Neuronal stem cell (in vitro differentiated cells): ENCODE measurements around the gene KCNK5.

ENCODE experiments used
- DNase-seq: peaks from one replicate; pipeline ENCODE4 v3.0.0-alpha.2; 2013; ENCODE audit warnings: low spot score
- H2AFZ ChIP-seq: one replicate; pipeline ENCODE4 v1.6.1; 2013; ENCODE audit warnings: mild to moderate bottlenecking, low read length, inconsistent platforms
- H2AK5ac ChIP-seq: 2 replicates; pipeline ENCODE4 v1.6.1; 2013; ENCODE audit warnings: low read depth, mild to moderate bottlenecking, inconsistent platforms, low read length, moderate library complexity, mixed read lengths
- H2BK120ac ChIP-seq: 2 replicates; pipeline ENCODE4 v1.6.1; 2013; ENCODE audit warnings: low read depth, mild to moderate bottlenecking, inconsistent platforms, low read length, moderate library complexity, mixed read lengths
- H2BK12ac ChIP-seq: one replicate; pipeline ENCODE4 v1.6.1; 2013; ENCODE audit warnings: low read length, inconsistent platforms
- H2BK15ac ChIP-seq: 2 replicates; pipeline ENCODE4 v1.6.1; 2013; ENCODE audit warnings: mild to moderate bottlenecking, low read length, inconsistent platforms, mixed read lengths
- H2BK5ac ChIP-seq: one replicate; pipeline ENCODE4 v1.6.1; 2013; ENCODE audit warnings: inconsistent platforms, mild to moderate bottlenecking, low read length, moderate library complexity
- H3K14ac ChIP-seq: one replicate; pipeline ENCODE4 v1.6.1; 2013; ENCODE audit warnings: low read length, inconsistent platforms
- H3K18ac ChIP-seq: 2 replicates; pipeline ENCODE4 v1.6.1; 2013; ENCODE audit warnings: low read length, inconsistent platforms
- H3K23ac ChIP-seq: 2 replicates; pipeline ENCODE4 v1.6.1; 2013; ENCODE audit warnings: low read depth, mild to moderate bottlenecking, mixed read lengths, low read length, inconsistent platforms; ENCODE audit not compliant: poor library complexity
- H3K27ac ChIP-seq: replicated peaks from 3 replicates; pipeline ENCODE4 v1.5.1; 2013; ENCODE audit warnings: low read length, inconsistent platforms
- H3K27me3 ChIP-seq, 3 experiments: 2 replicates each; pipeline ENCODE4 v1.6.1; 2013; ENCODE audit warnings: low read length in 3 of 3, mild to moderate bottlenecking in 2 of 3, inconsistent platforms in 1 of 3, low read depth in 1 of 3, mixed read lengths in 1 of 3, moderate library complexity in 1 of 3; ENCODE audit not compliant: control insufficient read depth in 3 of 3, insufficient read depth in 3 of 3
- H3K36me3 ChIP-seq, 2 donors: replicated peaks in 1 of 2; 2 replicates each; pipeline ENCODE4 v1.6.1; 2013; ENCODE audit warnings: low read length in 2 of 2; ENCODE audit not compliant: control insufficient read depth in 2 of 2, insufficient read depth in 2 of 2
- H3K4ac ChIP-seq: 2 replicates; pipeline ENCODE4 v1.6.1; 2013; ENCODE audit warnings: inconsistent platforms, mild to moderate bottlenecking, low read length, moderate library complexity
- H3K4me1 ChIP-seq, 2 donors: 1 replicate in 1 of 2; 2 replicates in 1 of 2; pipeline ENCODE4 v1.6.1; 2013; ENCODE audit warnings: low read length in 2 of 2, low read depth in 1 of 2; ENCODE audit not compliant: control insufficient read depth in 2 of 2, insufficient read depth in 1 of 2
- H3K4me2 ChIP-seq: one replicate; pipeline ENCODE4 v1.6.1; 2013; ENCODE audit warnings: mild to moderate bottlenecking, low read length, inconsistent platforms; ENCODE audit not compliant: insufficient read depth, poor library complexity, severe bottlenecking
- H3K4me3 ChIP-seq, 2 donors: 2 replicates each; pipeline ENCODE4 v1.5.1; 2013; ENCODE audit warnings: low read length in 2 of 2, mild to moderate bottlenecking in 2 of 2, inconsistent platforms in 1 of 2, moderate library complexity in 1 of 2
- H3K79me1 ChIP-seq: one replicate; pipeline ENCODE4 v1.6.1; 2013; ENCODE audit warnings: low read depth, mild to moderate bottlenecking, inconsistent platforms, low read length, moderate library complexity
- H3K9ac ChIP-seq: one replicate; pipeline ENCODE4 v1.6.1; 2013; ENCODE audit warnings: mild to moderate bottlenecking, low read depth, low read length, inconsistent platforms; ENCODE audit not compliant: poor library complexity
- H3K9me3 ChIP-seq, 2 donors: replicated peaks in 1 of 2; 2 replicates each; pipeline versions ENCODE3 to v1.6.1; 2013; ENCODE audit warnings: low read length in 2 of 2, mild to moderate bottlenecking in 2 of 2, inconsistent platforms in 1 of 2, low read depth in 1 of 2, mixed read lengths in 1 of 2, moderate library complexity in 1 of 2; ENCODE audit not compliant: control insufficient read depth in 2 of 2, insufficient read depth in 1 of 2
- H4K8ac ChIP-seq: one replicate; pipeline ENCODE4 v1.6.1; 2013; ENCODE audit warnings: low read depth, mild to moderate bottlenecking, inconsistent platforms, low read length, moderate library complexity
- H4K91ac ChIP-seq: one replicate; pipeline ENCODE4 v1.6.1; 2013; ENCODE audit warnings: low read length, low read depth, mild to moderate bottlenecking, inconsistent platforms; ENCODE audit not compliant: poor library complexity
- WGBS, 2 donors: extraction: QIAGEN DNeasy Blood & Tissue Kit; methylation state at CpG; one replicate each; pipeline ENCODE4 v1.1.7; 2013; ENCODE audit warnings: missing lambda C conversion rate in 2 of 2, mixed read lengths in 1 of 2; ENCODE audit not compliant: insufficient read length in 2 of 2, insufficient replicate concordance in 1 of 2; ENCODE audit errors: extremely low coverage in 2 of 2; 5-methylcytosine and 5-hydroxymethylcytosine counted together

The KCNK5 gene

GRCh38 chr6:39213195-39213920, 15.9 kb downstream of the KCNK5 start:
- Histone ChIP-seq H2BK15ac (no peak overlapping the region), H3K27me3 (no peaks in the 10 kb centered on the region), H3K4me2 (no peak overlapping the region), H3K4me1 (peaks cover 3 to 15% of the 10 kb centered on the region in 2 donors), H4K8ac (no peak overlapping the region), H3K18ac (no peak overlapping the region), H3K36me3 (no peaks in the 10 kb centered on the region), H3K9ac (no peak overlapping the region), H3K27ac (no peak overlapping the region), H2BK120ac (no peak overlapping the region), H2AK5ac (no peak overlapping the region), H3K4me3 (no peak overlapping the region), H4K91ac (no peak overlapping the region), H2AFZ (no peak overlapping the region), H3K14ac (no peak overlapping the region), H3K4ac (no peak overlapping the region), H3K9me3 (no peaks in the 10 kb centered on the region), H3K79me1 (peaks cover 7% of the 10 kb centered on the region), H2BK5ac (no peak overlapping the region), H2BK12ac (no peak overlapping the region), H3K23ac (no peak overlapping the region)
- WGBS, 2 donors: no CpG with 5 or more reads among the region's 8 CpGs
- DNase-seq: no peak

- Histone ChIP-seq H3K9me3 (no peaks in the 10 kb centered on the region), H3K4me1 (peaks cover 0 to 14% of the 10 kb centered on the region in 2 donors), H3K27ac (no peak overlapping the region)
These were observed 18.1 kb downstream of the KCNK5 start for GRCh38 chr6:39211183-39211582.

GRCh38 chr6:39210450-39210849, 18.8 kb downstream of the KCNK5 start:
- Histone ChIP-seq H3K9me3 (no peaks in the 10 kb centered on the region), H2BK12ac (no peak overlapping the region), H3K18ac (no peak overlapping the region), H3K14ac (no peak overlapping the region), H3K27me3 (no peaks in the 10 kb centered on the region), H3K4me3 (no peak overlapping the region), H2BK5ac (no peak overlapping the region), H2BK120ac (no peak overlapping the region), H3K36me3 (no peaks in the 10 kb centered on the region), H3K23ac (no peak overlapping the region), H2AK5ac (no peak overlapping the region), H3K27ac (no peak overlapping the region), H4K8ac (no peak overlapping the region), H2AFZ (no peak overlapping the region), H3K79me1 (peaks cover 7% of the 10 kb centered on the region), H3K4ac (no peak overlapping the region), H3K4me1 (peaks cover 0 to 14% of the 10 kb centered on the region in 2 donors), H2BK15ac (no peak overlapping the region), H3K9ac (no peak overlapping the region), H4K91ac (no peak overlapping the region), H3K4me2 (no peak overlapping the region)
- DNase-seq: no peak
- WGBS, 2 donors: no CpG with 5 or more reads among the region's 5 CpGs

More at GRCh38 chr6:39211183-39211582, 18.1 kb downstream of the KCNK5 start:
- no peak overlapping the region for H2BK12ac ChIP-seq
- no peak overlapping the region for H4K91ac ChIP-seq
- H4K8ac ChIP-seq: no peak overlapping the region
- no peaks in the 10 kb centered on the region for H3K27me3 ChIP-seq
- peaks cover 7% of the 10 kb centered on the region for H3K79me1 ChIP-seq
- H3K23ac ChIP-seq: no peak overlapping the region
- H2AFZ ChIP-seq: no peak overlapping the region
- no peaks in the 10 kb centered on the region for H3K36me3 ChIP-seq
- DNase-seq: no peak
- no peak overlapping the region for H3K9ac ChIP-seq
- H3K4me2 ChIP-seq: no peak overlapping the region
- no peak overlapping the region for H3K14ac ChIP-seq
- WGBS, 2 donors: no CpG with 5 or more reads among the region's 10 CpGs
- H2AK5ac ChIP-seq: no peak overlapping the region
- no peak overlapping the region for H2BK120ac ChIP-seq
- H3K4ac ChIP-seq: no peak overlapping the region
- no peak overlapping the region for H3K18ac ChIP-seq
- H2BK15ac ChIP-seq: no peak overlapping the region
- H3K4me3 ChIP-seq: no peak overlapping the region
- H2BK5ac ChIP-seq: no peak overlapping the region

GRCh38 chr6:39209911-39210310, 19.4 kb downstream of the KCNK5 start:
- Histone ChIP-seq H3K4me1 (peaks cover 0 to 19% of the 10 kb centered on the region in 2 donors), H3K18ac (no peak overlapping the region), H3K79me1 (peaks cover 8% of the 10 kb centered on the region), H3K36me3 (no peaks in the 10 kb centered on the region), H3K23ac (no peak overlapping the region), H2AK5ac (peak overlapping the region; percentile 42), H4K8ac (no peak overlapping the region), H3K27ac (no peak overlapping the region), H2BK15ac (no peak overlapping the region), H4K91ac (no peak overlapping the region), H3K9ac (no peak overlapping the region), H2BK120ac (no peak overlapping the region), H3K27me3 (no peaks in the 10 kb centered on the region), H3K14ac (no peak overlapping the region), H2BK5ac (no peak overlapping the region), H3K4me3 (no peak overlapping the region), H3K4ac (no peak overlapping the region), H3K4me2 (no peak overlapping the region), H2AFZ (peak overlapping the region; percentile 34), H3K9me3 (no peaks in the 10 kb centered on the region), H2BK12ac (no peak overlapping the region)
- DNase-seq: no peak
- no CpG with 5 or more reads among the region's 6 CpGs for WGBS, 2 donors
